Posterior vena cava (tissue), 2 donors: ENCODE results near the gene LAMA4. TPM values are rescaled to one million over a fixed set of nuclear protein-coding genes. Genes with fewer than 3 reads are reported as not detected.

Experiments used
- DNase-seq: peaks from one replicate; pipeline ENCODE4 v3.0.0-alpha.2; 2020; ENCODE audit warnings: low spot score
- intact Hi-C, 2 donors: fragments of 100-400 bp; cut with DNase I; formaldehyde crosslinking; loops; one replicate each; pipeline versions ENCODE4 v1.14.1 to v1.14.2; 2022 to 2023
- total RNA-seq, 2 donors: library from RNA; stranded (reverse); fragmentation: NEBNext Ultra II Directional; extraction: Animal tissue kit (Norgen Biotek cat#: 25700); gene quantifications; one replicate each; pipeline ENCODE4 v1.2.1, GENCODE V29; 2021
- donor health status: DM: yes; HTN: yes; CAD: no.
- donor health status: DM: yes; HTN: yes; CAD: no.

Gene LAMA4
- total RNA-seq, 2 donors from 2014 or later: 189 to 248 TPM

- intact Hi-C loops: no loop called here
- DNase-seq: no peak
These were observed 172.8 kb downstream of the LAMA4 start for GRCh38 chr6:112081569-112081968.

GRCh38 chr6:112066606-112067005 lies 187.8 kb downstream of the LAMA4 start:
- intact Hi-C loops: no loop called here

DNA sequence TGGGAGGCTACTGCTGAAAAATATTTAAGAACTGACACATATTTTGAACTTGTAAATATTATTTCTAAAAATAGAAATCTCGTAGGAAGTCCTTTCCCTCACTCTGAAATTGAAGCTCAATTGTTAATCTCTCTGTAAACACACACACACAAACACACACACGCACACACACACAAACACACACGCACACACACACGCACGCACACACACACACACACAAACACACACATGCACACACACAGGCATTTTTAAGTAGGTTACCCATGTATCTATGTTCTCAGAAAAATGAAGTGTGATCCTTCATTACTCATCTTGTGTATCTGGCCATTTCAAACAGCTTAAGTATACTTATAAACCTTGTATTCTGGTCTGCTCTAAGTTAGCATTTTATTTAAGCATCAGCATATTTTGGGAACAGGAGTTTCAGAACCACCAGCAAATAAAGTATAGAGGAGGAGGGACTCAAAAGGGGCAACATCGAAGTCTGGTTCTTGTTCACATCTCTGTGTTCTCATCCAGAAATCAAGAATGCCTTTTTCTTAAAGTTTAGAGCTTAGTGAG lies 188.9 kb downstream of the LAMA4 start:
- DNase-seq: no peak
- intact Hi-C loops: no loop called here

More at GRCh38 chr6:112066606-112067005, 187.8 kb downstream of the LAMA4 start:
- no peak for DNase-seq

- intact Hi-C loops: no loop called here
- DNase-seq: no peak
These were observed 191.4 kb downstream of the LAMA4 start for GRCh38 chr6:112062966-112063365.

DNA sequence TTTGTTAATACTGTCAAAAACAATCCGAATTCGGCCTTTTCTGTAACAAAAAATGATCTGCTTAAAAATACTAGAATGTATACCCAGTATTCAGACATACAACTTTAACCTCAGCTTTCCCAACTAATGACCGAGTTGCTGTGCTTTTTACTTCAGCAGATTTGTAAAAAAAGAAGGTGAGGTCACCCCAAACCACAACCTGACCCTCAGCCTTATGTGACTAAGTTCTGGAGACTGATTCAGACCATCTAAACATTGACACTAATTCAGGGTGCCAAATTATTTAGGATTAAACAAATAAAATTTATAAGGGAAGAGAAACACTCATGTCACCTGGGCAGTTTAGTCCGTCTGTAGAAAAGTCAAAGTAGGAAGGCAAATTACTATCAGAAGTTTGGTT lies 192.8 kb downstream of the LAMA4 start:
- no peak for DNase-seq
- intact Hi-C loops: no loop called here

Other genes with a start within 250 kb of the LAMA4 start
- not detected for gene CCN6, start 200.5 kb downstream of the LAMA4 start, total RNA-seq
- 10 to 100 TPM; 17.0 to 20.6 TPM for gene TUBE1, start 167.1 kb downstream of the LAMA4 start, total RNA-seq
- gene FAM229B, start 167.0 kb downstream of the LAMA4 start, total RNA-seq: 10 to 100 TPM; 23.3 to 29.6 TPM
- gene RFPL4B, start 92.8 kb upstream of the LAMA4 start, total RNA-seq: not detected